Smooth muscle cell (in vitro differentiated cells): ENCODE results near the gene UNC13B. TPM values are rescaled to one million over a fixed set of nuclear protein-coding genes. Genes with fewer than 3 reads are reported as not detected.

ENCODE experiments used
- DNase-seq: peaks from one replicate; lab custom pipeline; 2025; ENCODE audit not compliant: unreplicated experiment; lab: John Stamatoyannopoulos, UW
- H2AFZ ChIP-seq: fragments of 200-600 bp; sonication (generic); 2 replicates; pipeline ENCODE4 v1.6.0; 2016; ENCODE audit warnings: antibody characterized with exemption, low read depth, mild to moderate bottlenecking
- H3F3A ChIP-seq: fragments of 200-600 bp; sonication (generic); 2 replicates; pipeline ENCODE4 v1.6.0; 2017; ENCODE audit warnings: antibody characterized with exemption, low read depth
- H3K27ac ChIP-seq: fragments of 200-600 bp; sonication (generic); 2 replicates; pipeline ENCODE4 v1.5.1; 2016; ENCODE audit warnings: low read depth, mild to moderate bottlenecking
- H3K27me3 ChIP-seq: fragments of 200-600 bp; sonication (generic); 2 replicates; pipeline ENCODE4 v1.6.1; 2016; ENCODE audit warnings: low read depth, mild to moderate bottlenecking
- H3K36me3 ChIP-seq: fragments of 200-600 bp; sonication (generic); 2 replicates; pipeline ENCODE4 v1.5.1; 2016; ENCODE audit warnings: low read depth
- H3K4me1 ChIP-seq: fragments of 200-600 bp; sonication (generic); 2 replicates; pipeline ENCODE4 v1.5.1; 2016; ENCODE audit warnings: low read depth
- H3K4me2 ChIP-seq: fragments of 200-600 bp; sonication (generic); 2 replicates; pipeline ENCODE4 v1.6.0; 2016; ENCODE audit warnings: mild to moderate bottlenecking
- H3K4me3 ChIP-seq: fragments of 200-600 bp; sonication (generic); 2 replicates; pipeline ENCODE4 v1.5.1; 2016; ENCODE audit warnings: mild to moderate bottlenecking
- H3K79me2 ChIP-seq: fragments of 200-600 bp; sonication (generic); 2 replicates; pipeline ENCODE4 v1.6.0; 2016; ENCODE audit warnings: low read depth, mild to moderate bottlenecking
- H3K9ac ChIP-seq: fragments of 200-600 bp; sonication (generic); 2 replicates; pipeline ENCODE4 v1.6.0; 2016; ENCODE audit warnings: low read depth
- H3K9me3 ChIP-seq: fragments of 200-600 bp; sonication (generic); replicated peaks from 2 replicates; pipeline ENCODE4 v1.5.1; 2016; ENCODE audit warnings: low read depth
- H4K20me1 ChIP-seq: fragments of 200-600 bp; sonication (generic); 2 replicates; pipeline ENCODE4 v1.6.0; 2016; ENCODE audit warnings: low read depth
- CTCF ChIP-seq: fragments of 200-600 bp; sonication (generic); IDR thresholded peaks from 2 replicates; pipeline ENCODE4 v1.5.1; 2017; ENCODE audit warnings: borderline replicate concordance, mild to moderate bottlenecking, antibody characterized with exemption; ENCODE audit not compliant: insufficient read depth, poor library complexity, severe bottlenecking
- WGBS: methylation state at CpG from one replicate; pipeline ENCODE4 v1.1.7; 2016; ENCODE audit warnings: low lambda C conversion rate; 5-methylcytosine and 5-hydroxymethylcytosine counted together
- polyA plus RNA-seq: library from polyadenylated mRNA; unstranded; fragments of >200 nt; fragmentation: Nextera tagmentation; extraction: Ambion mirVana; gene quantifications from 2 replicates; pipeline ENCODE4 v1.2.1, GENCODE V29; 2016
- total RNA-seq: library from RNA; depleted of rRNA; stranded (reverse); fragments of >200 nt; gene quantifications from 2 replicates; pipeline ENCODE4 v1.2.3, GENCODE V29; 2014

Gene UNC13B
- total and polyA plus RNA-seq, 2 experiments from 2014 or later, result 9.2 to 15.1 TPM

- no peaks in the 10 kb centered on the region for H4K20me1 ChIP-seq
- no peak for TF ChIP-seq CTCF
- H3F3A ChIP-seq, result no peaks in the 10 kb centered on the region
- no peak overlapping the region for H3K4me3 ChIP-seq
- H3K27me3 ChIP-seq, result no peaks in the 10 kb centered on the region
- no peak overlapping the region for H3K4me2 ChIP-seq
- no peaks in the 10 kb centered on the region for H3K79me2 ChIP-seq
- H3K9ac ChIP-seq, result no peak overlapping the region
- H3K27ac ChIP-seq, result no peak overlapping the region
- DNase-seq, result no peak
- no peaks in the 10 kb centered on the region for H3K9me3 ChIP-seq
- no peaks in the 10 kb centered on the region for H3K4me1 ChIP-seq
- WGBS, result 85% methylated on average over 7 of the region's 7 CpGs
- H3K36me3 ChIP-seq, result no peaks in the 10 kb centered on the region
- H2AFZ ChIP-seq, result no peak overlapping the region
Measured at GRCh38 chr9:35424356-35425352, 262.8 kb downstream of the UNC13B start.

GRCh38 chr9:35426627-35427026, 264.8 kb downstream of the UNC13B start:
- no peaks in the 10 kb centered on the region for H3F3A ChIP-seq
- H3K9me3 ChIP-seq, result no peaks in the 10 kb centered on the region
- WGBS, result 51% methylated on average over 1 of the region's 1 CpG
- H3K36me3 ChIP-seq, result no peaks in the 10 kb centered on the region
- H3K4me1 ChIP-seq, result no peaks in the 10 kb centered on the region
- no peak overlapping the region for H3K4me2 ChIP-seq
- TF ChIP-seq CTCF, result no peak
- no peaks in the 10 kb centered on the region for H3K27me3 ChIP-seq
- H3K4me3 ChIP-seq, result no peak overlapping the region
- H3K79me2 ChIP-seq, result no peaks in the 10 kb centered on the region
- H2AFZ ChIP-seq, result no peak overlapping the region
- no peaks in the 10 kb centered on the region for H4K20me1 ChIP-seq
- no peak overlapping the region for H3K27ac ChIP-seq
- H3K9ac ChIP-seq, result no peak overlapping the region
- DNase-seq, result no peak

- no peak for DNase-seq
- no peaks in the 10 kb centered on the region for H3K36me3 ChIP-seq
- no peak overlapping the region for H3K4me3 ChIP-seq
- no peaks in the 10 kb centered on the region for H3K4me1 ChIP-seq
- H3K4me2 ChIP-seq, result no peak overlapping the region
- H3K9ac ChIP-seq, result no peak overlapping the region
- TF ChIP-seq CTCF, result no peak
- no peaks in the 10 kb centered on the region for H4K20me1 ChIP-seq
- H3K79me2 ChIP-seq, result no peaks in the 10 kb centered on the region
- no peaks in the 10 kb centered on the region for H3K9me3 ChIP-seq
- H3K27me3 ChIP-seq, result peaks cover 21% of the 10 kb centered on the region
- no peak overlapping the region for H2AFZ ChIP-seq
- no peak overlapping the region for H3K27ac ChIP-seq
- H3F3A ChIP-seq, result no peaks in the 10 kb centered on the region
- 92% methylated on average over 1 of the region's 1 CpG for WGBS
Measured at GRCh38 chr9:35431467-35431866, 269.7 kb downstream of the UNC13B start.

- no peaks in the 10 kb centered on the region for H4K20me1 ChIP-seq
- H3K36me3 ChIP-seq, result no peaks in the 10 kb centered on the region
- H3K4me3 ChIP-seq, result no peak overlapping the region
- no peak for DNase-seq
- no peak overlapping the region for H2AFZ ChIP-seq
- H3K27ac ChIP-seq, result no peak overlapping the region
- no peaks in the 10 kb centered on the region for H3K4me1 ChIP-seq
- no peak overlapping the region for H3K9ac ChIP-seq
- WGBS, result 94% methylated on average over 2 of the region's 2 CpGs
- H3K4me2 ChIP-seq, result no peak overlapping the region
- H3K27me3 ChIP-seq, result peaks cover 21% of the 10 kb centered on the region
- H3F3A ChIP-seq, result no peaks in the 10 kb centered on the region
- TF ChIP-seq CTCF, result no peak
- H3K79me2 ChIP-seq, result no peaks in the 10 kb centered on the region
- H3K9me3 ChIP-seq, result no peaks in the 10 kb centered on the region
Measured at GRCh38 chr9:35432076-35432475, 270.3 kb downstream of the UNC13B start.
